H1 (cell line): Measurements from ENCODE around the gene CSF3. TPM values are rescaled to one million over a fixed set of nuclear protein-coding genes. Genes with fewer than 3 reads are reported as not detected.

Experiments
- CTCF ChIA-PET: fragments of 300-600 bp; sonication (Branson Sonifier 250); formaldehyde crosslinking; loops from one replicate; lab custom pipeline; 2021; ENCODE audit not compliant: partially characterized antibody; lab: Charles Lee
- POLR2A ChIA-PET: fragments of 300-600 bp; sonication (Branson Sonifier 250); formaldehyde crosslinking; loops from one replicate; lab custom pipeline; 2021; ENCODE audit warnings: inconsistent platforms; ENCODE audit not compliant: partially characterized antibody; lab: Charles Lee
- DNase-seq, 2 experiments: peaks; one replicate each; pipeline versions ENCODE4 v3.0.0 to v3.0.0-alpha.2; 2010 to 2022; ENCODE audit warnings: low spot score in 2 of 2, low read depth in 1 of 2, mixed read lengths in 1 of 2
- FAIRE-seq: peaks from 2 replicates; lab custom pipeline; 2011; peaks lifted over from hg19 to GRCh38; lab: Jason Lieb, UNC
- H2AFZ ChIP-seq: 2 replicates; pipeline ENCODE4 v1.8.1; 2012; ENCODE audit warnings: low read length, inconsistent platforms
- H2AK5ac ChIP-seq: 2 replicates; pipeline ENCODE4 v1.6.1; 2013; ENCODE audit warnings: low read depth, low read length
- H2BK120ac ChIP-seq: replicated peaks from 2 replicates; pipeline ENCODE3; 2013; ENCODE audit warnings: low read depth, low read length, inconsistent platforms
- H2BK12ac ChIP-seq: 2 replicates; pipeline ENCODE4 v1.6.1; 2013; ENCODE audit warnings: low read depth, low read length
- H2BK15ac ChIP-seq: 2 replicates; pipeline ENCODE4 v1.6.1; 2013; ENCODE audit warnings: low read length
- H2BK20ac ChIP-seq: 2 replicates; pipeline ENCODE4 v1.6.1; 2013; ENCODE audit warnings: low read length
- H2BK5ac ChIP-seq: 2 replicates; pipeline ENCODE4 v1.6.1; 2013; ENCODE audit warnings: low read depth, low read length
- H3K14ac ChIP-seq: 2 replicates; pipeline ENCODE4 v1.6.1; 2013; ENCODE audit warnings: inconsistent platforms; ENCODE audit not compliant: insufficient read length
- H3K18ac ChIP-seq: 2 replicates; pipeline ENCODE4 v1.6.1; 2013; ENCODE audit warnings: low read length; ENCODE audit errors: extremely low read depth
- H3K23ac ChIP-seq: 2 replicates; pipeline ENCODE4 v1.6.1; 2013; ENCODE audit warnings: inconsistent platforms; ENCODE audit not compliant: insufficient read length
- H3K23me2 ChIP-seq: 2 replicates; pipeline ENCODE4 v1.6.1; 2013; ENCODE audit warnings: low read depth, low read length
- H3K27ac ChIP-seq: 2 replicates; pipeline ENCODE4 v1.6.1; 2011; ENCODE audit warnings: low read depth, low read length, inconsistent platforms
- H3K27me3 ChIP-seq, 4 experiments: replicated peaks in 1 of 4; 1 replicate in 1 of 4; 2 replicates in 3 of 4; pipeline versions ENCODE4 v1.6.1 to v1.8.1; 2011 to 2013; ENCODE audit warnings: low read length in 3 of 4, mild to moderate bottlenecking in 3 of 4, inconsistent platforms in 2 of 4, mixed read lengths in 2 of 4, moderate library complexity in 1 of 4; ENCODE audit not compliant: control insufficient read depth in 3 of 4, insufficient read depth in 3 of 4; ENCODE audit errors: extremely low read depth in 1 of 4
- H3K36me3 ChIP-seq, 4 experiments: 2 replicates each; pipeline versions ENCODE4 v1.6.1 to v1.8.1; 2011 to 2013; ENCODE audit warnings: mild to moderate bottlenecking in 4 of 4, low read length in 3 of 4, moderate library complexity in 2 of 4, control low read depth in 1 of 4, inconsistent platforms in 1 of 4; ENCODE audit not compliant: insufficient read depth in 4 of 4, control insufficient read depth in 2 of 4
- H3K4ac ChIP-seq: replicated peaks from 2 replicates; pipeline ENCODE3; 2013; ENCODE audit warnings: low read length, low read depth, mixed read lengths, inconsistent platforms; ENCODE audit not compliant: insufficient read length
- H3K4me1 ChIP-seq, 4 experiments: replicated peaks in 1 of 4; 1 replicate in 1 of 4; 2 replicates in 3 of 4; pipeline versions ENCODE4 v1.6.1 to v1.8.1; 2011 to 2013; ENCODE audit warnings: low read length in 3 of 4, inconsistent platforms in 2 of 4, mixed read lengths in 1 of 4; ENCODE audit not compliant: insufficient read depth in 4 of 4, control insufficient read depth in 3 of 4
- H3K4me2 ChIP-seq, 2 experiments: 2 replicates each; pipeline versions ENCODE4 v1.6.1 to v1.8.1; 2011 to 2013; ENCODE audit warnings: low read depth in 2 of 2, low read length in 2 of 2, control low read depth in 1 of 2, inconsistent platforms in 1 of 2, mild to moderate bottlenecking in 1 of 2; ENCODE audit not compliant: insufficient read depth in 1 of 2
- H3K4me3 ChIP-seq, 4 experiments: fragments of 200-600, 300-600 bp in 1 of 4; sonication (generic), shearing (Covaris generic), sonication (Bioruptor Twin) in 1 of 4; 2 replicates each; pipeline versions ENCODE4 v1.5.1 to v1.8.1; 2011 to 2016; ENCODE audit warnings: low read length in 4 of 4, low read depth in 3 of 4, control low read depth in 2 of 4, inconsistent platforms in 2 of 4, mild to moderate bottlenecking in 2 of 4, mixed read lengths in 1 of 4, moderate library complexity in 1 of 4; ENCODE audit not compliant: insufficient read depth in 2 of 4; ENCODE audit errors: extremely low read depth in 1 of 4
- H3K56ac ChIP-seq: replicated peaks from 2 replicates; pipeline ENCODE3; 2013; ENCODE audit warnings: low read depth, mild to moderate bottlenecking, mixed read lengths, low read length, inconsistent platforms; ENCODE audit not compliant: insufficient read length
- H3K79me1 ChIP-seq: 2 replicates; pipeline ENCODE4 v1.6.1; 2013; ENCODE audit warnings: low read depth, low read length, control low read depth
- H3K79me2 ChIP-seq, 2 experiments: 2 replicates each; pipeline versions ENCODE4 v1.6.1 to v1.8.1; 2012 to 2013; ENCODE audit warnings: low read length in 2 of 2, mild to moderate bottlenecking in 2 of 2, inconsistent platforms in 1 of 2; ENCODE audit not compliant: insufficient read depth in 2 of 2, control insufficient read depth in 1 of 2
- H3K9ac ChIP-seq, 4 experiments: replicated peaks in 1 of 4; 1 replicate in 1 of 4; 2 replicates in 3 of 4; pipeline versions ENCODE4 v1.6.1 to v1.8.1; 2011 to 2013; ENCODE audit warnings: low read depth in 3 of 4, low read length in 3 of 4, control low read depth in 2 of 4, mild to moderate bottlenecking in 2 of 4, moderate library complexity in 2 of 4, inconsistent platforms in 1 of 4; ENCODE audit errors: extremely low read depth in 1 of 4
- H3K9me3 ChIP-seq, 2 experiments: 2 replicates each; pipeline versions ENCODE4 v1.6.1 to v1.8.1; 2012 to 2013; ENCODE audit warnings: mild to moderate bottlenecking in 2 of 2, moderate library complexity in 2 of 2, control low read depth in 1 of 2, inconsistent platforms in 1 of 2, low read depth in 1 of 2, low read length in 1 of 2, mixed read lengths in 1 of 2; ENCODE audit not compliant: insufficient read depth in 2 of 2
- H4K20me1 ChIP-seq, 2 experiments: replicated peaks in 1 of 2; 2 replicates each; pipeline versions ENCODE3 to v1.8.1; 2011 to 2013; ENCODE audit warnings: inconsistent platforms in 2 of 2, low read length in 2 of 2, mild to moderate bottlenecking in 1 of 2; ENCODE audit not compliant: insufficient read depth in 2 of 2, control insufficient read depth in 1 of 2
- H4K5ac ChIP-seq: 2 replicates; pipeline ENCODE4 v1.6.1; 2013; ENCODE audit warnings: low read length, low read depth, mixed read lengths, inconsistent platforms; ENCODE audit not compliant: insufficient read length
- H4K8ac ChIP-seq: 2 replicates; pipeline ENCODE4 v1.8.0; 2013; ENCODE audit warnings: mild to moderate bottlenecking, moderate library complexity, low read length, inconsistent platforms; ENCODE audit not compliant: insufficient read depth; ENCODE audit errors: extremely low read depth
- H4K91ac ChIP-seq: replicated peaks from 2 replicates; pipeline ENCODE3; 2013; ENCODE audit warnings: low read length, mixed read lengths, inconsistent platforms; ENCODE audit not compliant: insufficient read length
- CHD2 ChIP-seq: IDR thresholded peaks from 2 replicates; pipeline ENCODE4 v1.6.1; 2012; ENCODE audit warnings: low read length, improper control_type of control experiment
- CTBP2 ChIP-seq: IDR thresholded peaks from 2 replicates; pipeline ENCODE4 v1.7.0; 2011; ENCODE audit warnings: borderline replicate concordance, mild to moderate bottlenecking, moderate library complexity, mixed read lengths, low read length; ENCODE audit not compliant: insufficient read depth, insufficient read length
- KDM1A ChIP-seq: fragments of 200-600, 300-600 bp; sonication (generic); IDR thresholded peaks from 2 replicates; pipeline ENCODE4 v1.7.1; 2016; ENCODE audit warnings: mild to moderate bottlenecking, low read length, borderline replicate concordance
- TCF12 ChIP-seq: IDR thresholded peaks from 2 replicates; pipeline ENCODE4 v1.6.1; 2011; ENCODE audit warnings: low read depth, mild to moderate bottlenecking, low read length
- WGBS, 2 experiments: shearing (Covaris generic) in 1 of 2; methylation state at CpG; one replicate each; pipeline versions ENCODE4 v1.1.6 to v1.1.7; 2013 to 2015; ENCODE audit warnings: low lambda C conversion rate in 2 of 2, mixed read lengths in 2 of 2, inconsistent platforms in 1 of 2, low coverage in 1 of 2, missing lambda C conversion rate in 1 of 2; ENCODE audit not compliant: insufficient replicate concordance in 2 of 2, insufficient coverage in 1 of 2, insufficient read length in 1 of 2; ENCODE audit errors: extremely low coverage in 1 of 2, missing lambda C conversion rate in 1 of 2; 5-methylcytosine and 5-hydroxymethylcytosine counted together
- polyA plus RNA-seq, 7 experiments: library from polyadenylated mRNA; depleted of rRNA in 3 of 7; stranded (reverse) in 5 of 7; unstranded in 2 of 7; fragments of >200 nt in 5 of 7; fragments of 200-250 nt in 2 of 7; gene quantifications; 1 replicate in 5 of 7; 2 replicates in 1 of 7; 4 replicates in 1 of 7; pipeline versions ENCODE4 v1.2.1 to v1.2.3, GENCODE V29; 2011 to 2013; ENCODE audit warnings: missing spikeins in 2 of 7, mixed read lengths in 2 of 7
- total RNA-seq: library from RNA; stranded (reverse); fragmentation: NEBNext Ultra II Directional; extraction: Animal tissue kit (Norgen Biotek cat#: 25700); gene quantifications from 2 replicates; pipeline ENCODE4 v1.2.1, GENCODE V29; 2021

CSF3 gene
- total and polyA plus RNA-seq, 2 of the 8 experiments (the other 6 are each of a cell fraction or from before 2014, with no cell fraction given): 0.03 TPM; not detected in 1

GRCh38 chr17:40004712-40005111 lies 10.5 kb upstream of the CSF3 start:
- no peaks in the 10 kb centered on the region for H4K20me1 ChIP-seq
- H3K14ac ChIP-seq: no peak overlapping the region
- H3K4me3 ChIP-seq: no peak overlapping the region
- H3K23ac ChIP-seq: no peak overlapping the region
- H3K27me3 ChIP-seq: no peaks in the 10 kb centered on the region
- no peak for DNase-seq
- no peak for TF ChIP-seq CTBP2
- no peak for TF ChIP-seq KDM1A
- TF ChIP-seq CHD2: no peak
- no peak for TF ChIP-seq TCF12
- H4K5ac ChIP-seq: no peak overlapping the region
- H2BK120ac ChIP-seq: no peak overlapping the region
- H4K8ac ChIP-seq: no peak overlapping the region
- no peak overlapping the region for H3K4ac ChIP-seq
- H3K9ac ChIP-seq: no peak overlapping the region
- no peak overlapping the region for H2AFZ ChIP-seq
- H3K18ac ChIP-seq: no peak overlapping the region
- no peak overlapping the region for H2BK20ac ChIP-seq
- no peak overlapping the region for H2BK15ac ChIP-seq
- CTCF ChIA-PET: interaction anchor here (0.6 to 15.0 kb wide), 4 partner anchors 9 to 71 kb away, joined by 3 to 428 read pairs (median 4); no protein-coding TSS in a partner anchor
- no peak overlapping the region for H4K91ac ChIP-seq
- no peaks in the 10 kb centered on the region for H3K79me2 ChIP-seq
- no peaks in the 10 kb centered on the region for H3K79me1 ChIP-seq
- no peaks in the 10 kb centered on the region for H3K36me3 ChIP-seq
- POLR2A ChIA-PET: interaction anchor here (0.8 to 2.2 kb wide), 2 partner anchors 14 to 24 kb away, joined by 3 to 7 read pairs; partner anchors contain the start of gene PSMD3
- no peak overlapping the region for H3K56ac ChIP-seq
- no peaks in the 10 kb centered on the region for H3K9me3 ChIP-seq
- H3K27ac ChIP-seq: no peak overlapping the region
- H2AK5ac ChIP-seq: no peak overlapping the region
- 95% methylated on average over 7 of the region's 7 CpGs; no CpG with 5 or more reads in 1 of the 2 experiments for WGBS, 2 experiments
- H3K4me2 ChIP-seq: no peak overlapping the region
- no peaks in the 10 kb centered on the region for H3K23me2 ChIP-seq
- H2BK5ac ChIP-seq: no peak overlapping the region
- no peaks in the 10 kb centered on the region for H3K4me1 ChIP-seq
- FAIRE-seq: no peak
- no peak overlapping the region for H2BK12ac ChIP-seq
